Psoas muscle (tissue), 8 donors: Measurements from ENCODE around the gene PLEKHM2. TPM values are rescaled to one million over a fixed set of nuclear protein-coding genes. Genes with fewer than 3 reads are reported as not detected.
"Not testable (repeated sequence)": the region's sequence is repeated elsewhere in the genome, so short reads cannot be mapped to it uniquely, and the experiment has no call there.

Experiments used
- ATAC-seq, 4 donors: fragments of 200-7000 bp; cut with Tn5 transposase; one replicate each; pipeline ENCODE4 v1.9.1; 2020; ENCODE audit warnings: moderate library complexity in 3 of 4, mild to moderate bottlenecking in 2 of 4
- DNase-seq, 2 donors: peaks; one replicate each; pipeline ENCODE4 v3.0.0-alpha.2; 2020
- H3K27ac ChIP-seq: fragments of 200-600 bp; one replicate; pipeline ENCODE4 v1.8.0; 2022
- H3K27me3 ChIP-seq, 3 donors: fragments of 200-600 bp in 1 of 3; one replicate each; pipeline versions ENCODE4 v1.6.1 to v1.8.0; 2013 to 2022; ENCODE audit warnings: low read length in 2 of 3, mild to moderate bottlenecking in 2 of 3, moderate library complexity in 1 of 3; ENCODE audit not compliant: insufficient read depth in 3 of 3
- H3K36me3 ChIP-seq, 2 donors: fragments of 200-600 bp in 1 of 2; one replicate each; pipeline versions ENCODE4 v1.6.1 to v1.8.0; 2013 to 2022; ENCODE audit warnings: low read depth in 1 of 2, mild to moderate bottlenecking in 1 of 2, moderate library complexity in 1 of 2; ENCODE audit not compliant: insufficient read depth in 1 of 2
- H3K4me1 ChIP-seq: fragments of 200-600 bp; one replicate; pipeline ENCODE4 v1.8.0; 2022
- H3K4me3 ChIP-seq: fragments of 200-600 bp; one replicate; pipeline ENCODE4 v1.8.0; 2022; ENCODE audit warnings: mild to moderate bottlenecking
- H3K9me3 ChIP-seq: fragments of 200-600 bp; one replicate; pipeline ENCODE4 v1.8.0; 2022
- WGBS, 3 donors: extraction: QIAGEN DNeasy Blood & Tissue Kit; methylation state at CpG; one replicate each; pipeline versions ENCODE4 v1.1.6 to v1.1.7; 2013; 5-methylcytosine and 5-hydroxymethylcytosine counted together
- intact Hi-C, 2 donors: fragments of 100-400 bp; cut with DNase I; formaldehyde crosslinking; loops; one replicate each; pipeline versions ENCODE4 v1.11.0 to v1.14.2; 2022
- polyA plus RNA-seq, 3 donors: library from polyadenylated mRNA; stranded (reverse); fragments of 200-250 nt; gene quantifications; one replicate each; pipeline ENCODE4 v1.2.3, GENCODE V29; 2013
- total RNA-seq, 4 donors: library from RNA; stranded (reverse); fragmentation: NEBNext Ultra II Directional in 2 of 4; extraction: Animal tissue kit (Norgen Biotek cat#: 25700) in 2 of 4; gene quantifications; one replicate each; pipeline versions ENCODE4 v1.2.1 to v1.2.4, GENCODE V29; 2021 to 2023
- TF ChIP-seq, protein P1 (sequence below): fragments of 200-600 bp; IDR thresholded peaks from one replicate; pipeline ENCODE4 v1.8.0; 2022; ENCODE audit warnings: antibody characterized with exemption
- donor health status: healthy with polysubstance abuse.
- donor health status: DM: no; HTN: no; CAD: no; lungs with moderate emphysema.
- donor health status: Bipolar disorder and iron deficiency.
- donor health status: healthy.
- donor health status: DM: yes; HTN: yes; CAD: no.
- donor health status: DM: no; HTN: no; CAD: no.
- donor health status: DM: no; HTN: no; CAD: no.
- donor health status: DM: yes; HTN: yes; CAD: no.

The PLEKHM2 gene
- total and polyA plus RNA-seq, 7 donors, result 78.1 to 177 (median 148) TPM

DNA sequence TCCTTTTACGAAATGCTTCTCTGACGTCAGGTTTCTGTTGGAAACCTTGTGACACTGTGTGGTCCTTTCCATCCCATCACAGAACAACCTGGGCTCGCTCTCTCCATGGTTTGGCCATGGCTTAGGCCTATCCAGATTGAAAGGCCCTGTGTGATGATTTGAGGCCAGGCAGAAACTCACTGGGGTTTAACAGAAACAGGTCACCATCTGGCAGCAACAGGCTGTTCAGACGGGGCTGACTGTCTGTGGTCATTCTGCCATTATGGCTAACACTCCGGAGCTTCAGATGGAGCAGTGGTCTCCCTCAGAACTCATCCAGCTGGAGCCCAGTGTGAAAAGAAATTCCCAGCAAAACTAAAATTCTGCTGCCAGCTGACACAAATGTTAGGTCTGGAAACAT lies 9.3 kb downstream of the PLEKHM2 start:
- no peaks in the 10 kb centered on the region for H3K27me3 ChIP-seq
- DNase-seq, result no peak
- intact Hi-C loops, result no loop called here
- H3K9me3 ChIP-seq, result no peaks in the 10 kb centered on the region
- peaks cover 42% of the 10 kb centered on the region for H3K4me1 ChIP-seq
- ATAC-seq, result no peak
- WGBS, 3 donors, result 62 to 77% (median 66%) methylated on average over 5 of the region's 5 CpGs
- H3K27ac ChIP-seq, result no peak overlapping the region
- no peak overlapping the region for H3K4me3 ChIP-seq
- TF ChIP-seq, protein P1, sequence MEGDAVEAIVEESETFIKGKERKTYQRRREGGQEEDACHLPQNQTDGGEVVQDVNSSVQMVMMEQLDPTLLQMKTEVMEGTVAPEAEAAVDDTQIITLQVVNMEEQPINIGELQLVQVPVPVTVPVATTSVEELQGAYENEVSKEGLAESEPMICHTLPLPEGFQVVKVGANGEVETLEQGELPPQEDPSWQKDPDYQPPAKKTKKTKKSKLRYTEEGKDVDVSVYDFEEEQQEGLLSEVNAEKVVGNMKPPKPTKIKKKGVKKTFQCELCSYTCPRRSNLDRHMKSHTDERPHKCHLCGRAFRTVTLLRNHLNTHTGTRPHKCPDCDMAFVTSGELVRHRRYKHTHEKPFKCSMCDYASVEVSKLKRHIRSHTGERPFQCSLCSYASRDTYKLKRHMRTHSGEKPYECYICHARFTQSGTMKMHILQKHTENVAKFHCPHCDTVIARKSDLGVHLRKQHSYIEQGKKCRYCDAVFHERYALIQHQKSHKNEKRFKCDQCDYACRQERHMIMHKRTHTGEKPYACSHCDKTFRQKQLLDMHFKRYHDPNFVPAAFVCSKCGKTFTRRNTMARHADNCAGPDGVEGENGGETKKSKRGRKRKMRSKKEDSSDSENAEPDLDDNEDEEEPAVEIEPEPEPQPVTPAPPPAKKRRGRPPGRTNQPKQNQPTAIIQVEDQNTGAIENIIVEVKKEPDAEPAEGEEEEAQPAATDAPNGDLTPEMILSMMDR, result no peak
- peaks cover 6 to 14% of the 10 kb centered on the region in 2 donors for H3K36me3 ChIP-seq

DNA sequence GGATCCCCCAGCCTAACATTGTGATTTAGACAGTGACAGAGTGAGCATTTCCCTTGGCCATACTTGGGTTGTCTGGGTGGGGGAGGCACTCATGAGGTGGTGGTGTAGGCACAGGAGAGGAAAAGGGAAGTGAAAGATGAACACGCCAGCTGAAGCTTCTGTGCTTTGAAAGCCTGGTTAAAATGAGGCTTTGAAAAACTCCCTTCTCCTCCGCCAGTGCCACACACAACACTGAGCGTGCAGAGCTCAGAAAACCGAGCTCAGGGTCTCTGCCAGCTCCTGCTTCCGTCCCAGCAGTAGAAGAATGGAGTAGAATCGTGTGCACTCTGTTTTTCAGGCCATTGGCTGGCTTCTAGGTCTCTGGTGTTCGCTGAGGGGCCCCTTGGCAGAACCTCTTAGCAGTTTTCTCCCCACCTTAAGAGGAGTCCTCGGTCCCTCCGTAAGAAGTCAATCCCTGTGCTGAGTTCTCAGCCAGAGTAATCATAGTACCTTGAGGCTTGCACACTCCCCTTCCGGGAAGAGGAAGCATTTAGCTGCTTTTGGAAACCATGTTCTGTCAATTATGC lies 12.9 kb downstream of the PLEKHM2 start:
- TF ChIP-seq, protein P1, result no peak
- peak in 2 of 4 donors; percentile 20 to 32 for ATAC-seq
- intact Hi-C loops, result no loop called here
- Histone ChIP-seq H3K4me3 (peak overlapping the region; percentile 8), H3K36me3 (peaks cover 6 to 16% of the 10 kb centered on the region in 2 donors), H3K4me1 (peaks cover 42% of the 10 kb centered on the region), H3K9me3 (no peaks in the 10 kb centered on the region), H3K27me3 (no peaks in the 10 kb centered on the region), H3K27ac (peak overlapping the region; percentile 3)
- WGBS, 3 donors, result 35 to 59% (median 39%) methylated on average over 10 of the region's 10 CpGs
- DNase-seq, result no peak

DNA sequence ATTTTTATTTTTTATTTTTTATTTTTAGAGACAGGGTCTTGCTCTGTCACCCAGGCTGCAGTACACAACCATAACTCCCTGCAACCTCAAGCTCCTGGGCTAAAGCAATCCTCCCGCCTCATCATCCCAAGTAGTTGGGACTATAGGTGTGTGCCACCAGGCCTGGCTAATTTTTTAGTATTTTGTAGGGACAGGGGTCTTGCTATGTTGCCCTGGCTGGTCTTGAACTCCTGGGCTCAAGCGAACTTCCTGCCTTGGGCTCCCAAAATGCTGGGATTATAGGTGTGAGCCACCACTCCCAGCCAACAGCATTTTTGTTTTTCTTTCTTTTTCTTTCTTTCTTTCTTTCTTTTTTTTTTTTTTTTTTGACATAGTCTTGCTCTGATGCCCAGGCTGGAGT lies 14.1 kb downstream of the PLEKHM2 start:
- no peak overlapping the region for H3K27ac ChIP-seq
- TF ChIP-seq, protein P1, result no peak
- intact Hi-C loops, result no loop called here
- peaks cover 42% of the 10 kb centered on the region for H3K4me1 ChIP-seq
- H3K27me3 ChIP-seq, result no peaks in the 10 kb centered on the region
- peaks cover 6 to 19% of the 10 kb centered on the region in 2 donors for H3K36me3 ChIP-seq
- 98 to 100% (median 100%) methylated on average over 2 of the region's 2 CpGs for WGBS, 3 donors
- H3K9me3 ChIP-seq, result no peaks in the 10 kb centered on the region
- no peak overlapping the region for H3K4me3 ChIP-seq
- no peak for ATAC-seq
- no peak for DNase-seq

DNA sequence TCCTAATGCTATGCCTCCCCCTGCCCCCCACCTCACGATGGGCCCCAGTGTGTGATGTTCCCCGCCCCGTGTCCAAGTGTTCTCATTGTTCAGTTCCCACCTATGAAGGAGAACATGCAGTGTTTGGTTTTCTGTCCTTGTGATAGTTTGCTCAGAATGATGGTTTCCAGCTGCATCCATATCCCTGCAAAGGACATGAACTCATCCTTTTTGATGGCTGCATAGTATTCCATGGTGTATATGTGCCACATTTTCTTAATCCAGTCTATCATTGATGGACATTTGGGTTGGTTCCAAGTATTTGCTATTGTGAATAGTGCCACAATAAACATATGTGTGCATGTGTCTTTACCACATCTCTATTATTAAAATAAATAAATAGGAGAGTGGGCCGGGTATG lies 15.2 kb downstream of the PLEKHM2 start:
- ATAC-seq, intact Hi-C loops, H3K27me3 ChIP-seq, H3K27ac ChIP-seq, DNase-seq, H3K9me3 ChIP-seq, H3K4me3 ChIP-seq: not testable (repeated sequence)
- H3K4me1 ChIP-seq, result peaks cover 54% of the 10 kb centered on the region
- 96 to 99% (median 96%) methylated on average over 4 of the region's 4 CpGs for WGBS, 3 donors
- peaks cover 6 to 19% of the 10 kb centered on the region in 2 donors for H3K36me3 ChIP-seq

DNA sequence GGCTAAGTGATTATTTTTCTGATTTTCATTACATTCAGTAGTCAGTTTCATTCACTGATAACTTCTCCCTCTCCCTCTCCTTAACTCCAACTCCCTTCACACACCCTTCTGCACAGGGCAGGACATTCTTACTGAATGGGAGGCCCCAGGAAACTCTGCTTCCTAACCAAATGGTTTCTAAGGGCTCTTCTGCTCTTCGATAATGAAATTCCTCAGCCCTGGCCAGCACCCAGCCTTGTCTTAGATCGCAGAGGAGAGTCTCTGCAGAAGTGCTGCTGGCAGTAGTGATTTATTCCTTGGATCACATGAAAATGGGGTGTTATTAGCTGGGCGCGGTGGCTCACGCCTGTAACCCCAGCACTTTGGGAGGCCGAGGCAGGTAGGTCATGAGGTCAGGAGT lies 16.4 kb downstream of the PLEKHM2 start:
- intact Hi-C loops, result no loop called here

More for the DNA sequence above, 16.4 kb downstream of the PLEKHM2 start:
- H3K9me3 ChIP-seq, result no peaks in the 10 kb centered on the region
- no peak for DNase-seq
- H3K36me3 ChIP-seq, result peaks cover 6 to 19% of the 10 kb centered on the region in 2 donors
- no peak overlapping the region for H3K27ac ChIP-seq
- H3K4me1 ChIP-seq, result peaks cover 52% of the 10 kb centered on the region
- ATAC-seq, result no peak
- 65 to 79% (median 69%) methylated on average over 6 of the region's 6 CpGs for WGBS, 3 donors
- no peaks in the 10 kb centered on the region for H3K27me3 ChIP-seq
- TF ChIP-seq, protein P1, result no peak
- H3K4me3 ChIP-seq, result no peak overlapping the region
